GM18907 (cell line): ENCODE data around the gene MAD1L1.

Source experiments
- ATAC-seq: cut with Tn5 transposase; IDR thresholded peaks from one replicate; pipeline ENCODE4 v1.9.1; 2021; ENCODE audit warnings: mild to moderate bottlenecking, moderate library complexity; ENCODE audit not compliant: unreplicated experiment

Gene MAD1L1

DNA sequence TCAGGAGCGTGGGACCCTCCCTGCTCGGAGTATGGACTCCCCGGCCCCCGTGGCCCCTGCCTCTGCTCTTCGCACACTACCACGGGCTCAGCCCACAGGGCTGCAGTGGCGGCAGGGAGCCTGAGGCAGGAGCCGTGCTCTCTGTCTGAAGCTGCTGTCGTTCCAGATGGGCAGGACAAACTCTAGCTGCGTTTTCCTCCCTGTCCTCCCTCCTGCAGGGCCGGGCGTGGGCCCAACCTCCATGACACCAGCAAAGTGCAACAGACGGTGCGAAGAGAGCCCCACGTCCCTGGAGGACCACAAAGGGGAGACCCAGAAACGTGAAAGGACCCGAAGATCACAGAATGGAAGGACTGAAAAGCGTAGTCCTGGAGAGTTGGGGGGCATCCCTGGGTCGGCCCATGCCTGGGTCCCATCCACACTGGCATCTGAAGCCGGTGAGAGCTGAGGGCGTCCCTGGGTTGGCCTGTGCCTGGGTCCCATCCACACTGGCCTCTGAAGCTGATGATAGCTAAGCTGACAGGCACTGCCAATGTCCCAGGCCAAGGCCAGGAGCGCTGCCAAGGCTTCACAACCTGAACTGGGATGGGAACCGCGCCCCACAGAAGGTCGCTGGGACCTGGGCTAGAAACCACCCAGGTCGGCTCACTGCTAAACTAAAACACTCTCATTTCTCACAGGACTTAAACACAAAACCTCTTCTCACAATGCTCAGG is 267.0 kb downstream of the MAD1L1 start:
- ATAC-seq, result no peak

DNA sequence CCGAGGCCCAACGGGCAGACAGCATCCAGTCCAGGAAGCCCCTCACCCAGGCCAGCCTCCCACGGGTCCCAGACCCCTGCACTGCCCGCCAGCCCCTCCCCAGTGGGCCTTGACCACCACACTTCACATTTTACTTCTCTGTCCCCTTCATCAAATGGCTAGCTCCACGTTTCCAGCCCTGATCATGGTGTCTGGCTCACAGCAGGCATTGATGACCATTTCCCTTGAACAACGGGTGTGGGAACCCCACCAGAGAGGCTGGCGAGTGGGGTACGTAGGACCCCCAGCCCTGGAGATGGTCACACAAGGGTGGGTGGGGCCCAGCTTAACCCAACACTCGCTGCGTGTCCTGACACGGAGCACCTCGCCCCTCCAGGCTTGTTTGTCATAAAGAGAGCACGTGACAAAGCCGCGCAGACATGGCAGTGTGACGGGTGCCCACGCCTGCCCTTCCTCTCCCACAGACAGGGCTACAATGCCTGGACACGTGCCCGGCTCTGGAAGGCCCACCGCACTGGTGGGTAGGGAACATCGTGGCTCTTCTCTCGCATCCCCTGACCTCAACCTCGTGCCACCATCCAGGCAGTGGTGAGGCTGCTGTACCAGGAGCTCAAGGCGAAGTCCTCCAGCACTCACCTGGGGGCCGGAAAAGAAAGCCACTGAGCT is 267.7 kb downstream of the MAD1L1 start:
- ATAC-seq, result no peak

DNA sequence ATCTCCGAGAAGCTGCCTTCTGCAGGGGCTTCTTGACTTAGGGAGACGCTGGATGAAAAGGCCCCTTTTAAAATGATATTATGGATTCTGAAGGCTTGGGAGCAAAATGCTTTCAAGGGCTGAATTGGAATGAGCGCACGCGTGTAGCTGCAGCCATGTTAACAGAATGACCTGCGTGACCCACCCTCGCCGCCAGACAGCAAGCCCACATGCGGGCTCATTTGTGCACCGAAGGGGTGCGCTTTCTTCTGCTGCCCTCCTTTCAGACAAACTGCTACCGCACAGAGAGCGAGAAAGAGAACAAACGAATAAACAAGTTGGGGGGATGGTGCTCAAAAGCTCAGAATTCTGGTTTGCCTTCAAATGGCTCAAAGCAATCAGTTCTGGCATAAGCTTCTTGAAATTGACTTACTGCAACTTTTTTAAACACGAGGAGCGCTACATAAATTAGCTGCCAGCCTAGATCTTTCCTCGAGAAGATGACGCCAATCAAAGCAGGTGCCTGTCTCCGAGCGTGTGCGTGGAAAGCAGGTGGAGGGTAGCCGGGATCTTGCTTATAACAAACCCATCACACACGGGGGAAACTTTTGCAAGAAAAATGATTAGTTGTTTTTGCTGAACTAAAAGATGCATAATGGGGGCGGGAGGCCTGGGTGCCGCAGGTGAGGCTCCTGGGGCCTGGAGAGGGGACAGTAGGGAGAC is 268.4 kb downstream of the MAD1L1 start:
- no peak for ATAC-seq

DNA sequence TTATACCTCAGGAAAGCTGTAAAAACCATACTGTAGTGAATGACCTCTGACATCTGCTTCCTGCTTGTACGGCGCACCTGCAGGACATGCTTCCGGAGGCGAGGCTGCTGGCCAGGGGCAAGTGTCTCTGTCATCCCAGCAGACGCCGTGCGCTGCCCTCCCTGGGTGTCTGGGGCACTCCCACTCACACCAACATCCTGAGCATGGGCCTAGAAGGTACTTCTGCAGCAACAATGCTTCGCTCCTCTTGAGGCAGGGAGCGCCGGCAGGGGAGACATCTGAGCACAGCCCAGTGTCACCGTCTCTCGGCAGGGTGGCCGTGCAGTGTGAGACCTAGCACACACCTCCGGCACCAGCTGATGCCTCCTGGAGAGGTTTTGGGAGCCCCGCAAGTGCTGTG is 269.2 kb downstream of the MAD1L1 start:
- ATAC-seq, result no peak

DNA sequence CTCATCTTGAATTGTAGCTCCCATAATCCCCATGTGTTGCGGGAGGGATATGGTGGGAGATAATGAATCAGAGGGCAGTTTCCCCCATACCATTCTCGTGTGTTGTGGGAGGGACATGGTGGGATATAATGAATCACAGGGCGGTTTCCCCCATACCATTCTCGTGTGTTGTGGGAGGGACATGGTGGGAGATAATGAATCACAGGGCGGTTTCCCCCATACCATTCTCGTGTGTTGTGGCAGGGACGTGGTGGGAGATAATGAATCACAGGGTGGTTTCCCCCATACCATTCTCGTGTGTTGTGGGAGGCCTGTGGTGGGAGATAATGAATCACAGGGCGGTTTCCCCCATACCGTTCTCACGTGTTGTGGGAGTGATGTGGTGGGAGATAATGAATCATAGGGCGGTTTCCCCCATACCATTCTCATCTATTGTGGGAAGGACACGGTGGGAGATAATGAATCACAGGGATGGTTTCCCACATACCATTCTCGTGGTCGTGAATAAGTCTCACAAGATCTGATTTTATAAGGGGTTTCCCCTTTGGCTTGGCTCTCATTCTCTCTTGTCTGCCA is 271.0 kb downstream of the MAD1L1 start:
- no peak for ATAC-seq

DNA sequence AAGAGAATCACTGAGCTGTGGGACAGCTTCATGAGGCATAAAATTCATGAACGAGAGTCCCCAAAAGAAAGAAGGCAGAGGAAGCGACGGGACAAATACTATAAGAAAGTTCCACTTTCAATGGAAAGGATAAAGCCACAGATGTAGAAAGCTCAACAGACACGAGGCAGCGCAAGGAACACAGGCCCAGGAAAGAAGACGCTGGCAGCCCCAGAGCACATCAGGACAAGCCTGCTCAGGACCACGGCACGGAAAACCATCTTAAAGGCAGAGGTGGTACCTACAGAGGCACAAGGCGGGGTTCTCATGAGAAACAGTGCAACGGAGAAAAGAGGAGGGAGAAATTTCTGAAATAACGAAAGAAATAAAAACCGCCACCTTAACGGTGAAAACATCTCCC is 273.4 kb downstream of the MAD1L1 start:
- ATAC-seq, result no peak

DNA sequence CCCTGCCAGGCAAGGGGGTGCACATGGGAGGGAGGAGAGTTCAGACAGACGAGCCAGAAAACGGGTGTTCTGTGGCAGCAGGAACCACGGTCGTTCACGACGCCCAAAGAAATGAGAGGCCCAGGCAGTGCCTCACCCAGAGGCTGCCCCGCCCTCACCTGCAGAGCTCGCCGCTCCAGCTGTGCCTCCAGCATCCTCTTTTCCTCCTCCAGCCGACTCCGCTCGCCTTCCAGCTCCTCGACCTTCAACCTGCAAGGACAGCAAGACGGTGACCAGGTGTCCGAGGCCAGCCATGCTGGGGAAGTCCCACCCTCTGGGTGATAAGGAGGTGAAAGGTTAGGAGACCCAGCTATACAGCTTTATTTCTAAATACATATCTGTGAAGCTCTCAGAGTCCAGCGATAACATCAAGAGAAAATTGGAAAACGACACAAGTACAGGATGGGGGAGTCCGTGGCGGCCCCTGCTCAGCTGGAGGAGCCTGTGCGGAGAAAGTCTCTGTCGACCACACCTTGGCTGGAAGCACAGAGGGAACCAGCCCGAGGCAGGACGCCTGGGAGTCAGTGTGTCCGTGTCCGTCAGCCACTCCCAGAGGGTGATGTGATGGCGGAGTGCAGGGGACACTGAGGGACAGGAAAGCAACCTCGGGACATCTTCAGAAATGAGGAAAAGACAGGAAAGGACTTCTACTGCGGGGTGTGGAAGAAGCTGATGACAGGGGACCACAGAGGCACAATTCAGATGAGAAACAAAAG is 275.1 kb downstream of the MAD1L1 start:
- no peak for ATAC-seq

DNA sequence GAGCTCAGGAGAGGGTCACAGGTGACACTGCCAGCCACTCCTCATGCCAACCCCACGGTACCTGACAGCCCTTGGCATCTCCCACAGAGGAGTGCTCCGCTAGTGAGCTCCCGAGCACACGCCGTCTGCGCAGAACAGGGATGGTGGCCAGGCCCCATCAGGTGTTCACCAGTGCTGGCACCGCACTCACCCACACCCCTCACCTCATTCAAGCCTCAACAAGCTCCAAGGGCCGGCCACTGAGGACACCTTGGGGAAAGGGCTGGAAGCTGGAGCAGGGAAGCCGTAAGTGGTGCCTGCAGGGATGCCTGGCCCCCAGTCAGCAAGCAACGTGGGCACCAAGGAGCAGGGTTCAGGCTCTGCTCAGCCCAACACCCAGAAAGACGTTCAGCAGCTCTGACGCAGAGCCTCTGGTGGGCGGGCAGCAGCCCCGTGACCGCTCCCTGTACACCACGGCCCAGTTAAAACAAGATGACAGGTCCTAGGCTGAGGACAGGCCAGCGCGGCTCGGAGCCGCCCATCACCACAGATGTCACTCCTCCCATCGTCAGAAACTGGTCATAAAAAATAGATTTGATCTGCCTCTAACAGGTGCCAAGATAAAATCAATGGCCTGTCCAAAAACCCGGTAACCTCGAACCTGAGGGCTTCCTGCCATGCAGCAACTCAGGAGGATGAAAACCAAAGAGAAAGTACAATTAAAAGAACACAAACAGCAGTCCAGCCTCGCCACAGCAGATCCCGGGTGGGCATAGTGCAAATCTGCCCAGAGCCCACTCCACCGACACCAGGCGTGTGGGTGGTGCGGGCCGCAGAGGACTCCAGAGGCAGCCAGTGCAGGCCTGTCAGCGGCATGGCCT is 275.9 kb downstream of the MAD1L1 start:
- no peak for ATAC-seq

DNA sequence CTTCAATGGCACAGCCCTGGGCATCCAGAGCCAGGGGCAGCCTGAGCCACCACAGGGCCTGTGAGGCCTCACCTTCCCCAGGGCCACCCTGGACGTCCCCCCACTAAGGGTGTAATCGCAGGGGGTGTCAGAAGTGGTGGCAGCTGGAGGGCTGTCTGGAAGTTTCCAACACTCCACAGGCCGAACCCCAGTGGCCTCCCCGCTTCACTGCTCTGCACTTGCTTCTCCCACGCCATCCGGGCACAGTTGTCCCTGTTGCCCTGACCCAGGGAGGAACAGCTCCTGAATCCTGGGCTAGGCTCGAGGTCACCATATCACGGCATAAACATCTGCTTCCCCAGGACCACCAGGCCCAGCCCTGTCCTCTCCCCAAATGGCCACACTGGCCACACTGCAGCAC is 276.6 kb downstream of the MAD1L1 start:
- ATAC-seq, result no peak

DNA sequence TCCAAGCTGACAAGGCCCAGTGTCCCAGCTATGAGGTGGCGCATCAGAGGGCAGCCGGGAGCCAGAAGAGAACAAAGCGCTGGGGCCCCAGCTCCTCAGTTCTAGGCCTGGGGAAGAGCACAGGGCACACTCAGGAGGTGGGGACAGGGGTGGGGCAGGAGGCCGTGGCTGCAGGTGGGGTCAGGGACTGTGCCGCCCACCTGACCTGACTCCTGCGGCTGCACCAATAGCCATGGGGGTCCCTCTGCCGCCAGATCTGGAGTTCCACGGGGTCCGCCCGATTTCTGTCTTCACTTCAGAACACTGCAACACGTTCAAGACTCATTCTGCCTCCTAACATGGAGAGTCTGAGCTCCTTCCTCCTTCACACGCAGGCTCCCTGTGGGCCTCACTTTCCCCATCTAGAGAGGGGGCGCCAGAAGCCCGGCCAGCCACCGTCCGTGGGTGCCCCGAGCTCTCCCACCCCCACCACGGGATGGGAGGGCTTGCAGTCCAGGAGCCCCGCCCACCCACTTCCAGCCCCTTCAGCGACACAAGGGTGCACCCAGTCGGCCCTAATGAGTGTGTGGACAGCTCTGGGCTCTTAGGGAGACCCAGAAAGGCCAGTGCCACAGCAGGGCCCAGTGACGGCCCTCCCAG is 278.3 kb downstream of the MAD1L1 start:
- no peak for ATAC-seq

DNA sequence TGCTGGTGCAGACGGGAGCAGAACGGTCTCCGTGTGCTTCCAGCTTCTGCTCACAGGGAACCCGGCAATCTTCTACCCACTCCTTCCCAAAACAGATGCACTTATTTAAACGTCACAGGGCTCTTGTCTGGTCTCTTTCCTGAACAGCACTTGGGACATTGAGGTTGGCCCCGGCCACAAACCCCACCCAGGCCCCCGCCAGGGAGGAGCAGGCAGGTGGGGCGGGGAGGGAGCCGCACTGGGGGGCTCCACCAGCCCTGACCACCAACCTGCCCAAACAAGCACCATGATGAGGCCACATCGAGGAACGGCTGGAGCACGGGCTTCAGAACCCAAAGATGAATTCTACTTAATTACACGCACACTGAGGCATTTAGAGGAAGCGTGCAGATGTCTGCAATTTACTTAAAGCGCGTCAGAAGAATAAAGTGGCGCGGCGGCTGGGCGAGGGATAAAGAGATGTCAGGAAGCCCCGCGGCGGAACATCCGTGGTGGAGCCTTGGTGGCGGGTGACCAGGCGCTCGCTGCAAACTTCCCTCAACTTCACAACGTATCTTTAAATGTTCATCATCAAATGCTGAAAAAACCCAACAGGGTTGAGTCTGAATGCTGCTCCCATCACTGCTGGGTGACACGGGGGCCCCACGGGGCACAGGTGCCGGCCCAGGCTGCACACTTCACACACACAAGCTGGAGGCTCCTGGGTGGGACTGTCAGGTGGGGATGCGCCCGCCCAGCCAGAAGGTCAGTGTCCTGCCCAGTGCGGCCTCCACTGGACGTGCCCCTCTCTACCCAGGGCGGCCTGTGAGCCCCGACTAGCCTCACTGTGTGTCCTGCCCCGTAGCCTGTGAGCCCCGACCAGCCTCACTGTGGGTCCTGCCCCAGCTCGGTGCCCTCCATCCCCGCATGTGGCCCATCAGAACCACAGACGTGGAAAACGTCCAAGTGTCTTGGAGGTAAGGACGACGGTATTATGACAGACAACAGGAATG is 279.2 kb downstream of the MAD1L1 start:
- ATAC-seq, result no peak

DNA sequence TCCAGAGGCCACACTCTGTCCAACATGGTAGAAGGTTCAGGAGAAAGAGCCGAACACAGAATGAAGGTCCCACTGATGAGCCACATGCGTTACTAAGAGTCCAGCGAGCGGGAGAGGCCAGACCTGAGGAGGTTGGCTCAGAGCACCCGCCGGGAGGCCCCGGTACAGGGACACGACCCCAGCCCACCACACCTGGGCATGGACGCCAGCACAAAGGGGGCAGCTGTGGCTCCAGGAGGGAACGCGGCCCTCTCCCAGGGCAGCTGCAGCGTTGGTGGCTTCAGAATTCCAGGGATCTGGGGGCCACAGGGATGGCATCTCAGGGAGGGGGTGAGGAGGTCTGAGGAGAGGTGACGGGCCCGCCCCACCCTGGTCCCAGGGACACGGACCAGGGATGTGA is 280.0 kb downstream of the MAD1L1 start:
- ATAC-seq, result no peak

DNA sequence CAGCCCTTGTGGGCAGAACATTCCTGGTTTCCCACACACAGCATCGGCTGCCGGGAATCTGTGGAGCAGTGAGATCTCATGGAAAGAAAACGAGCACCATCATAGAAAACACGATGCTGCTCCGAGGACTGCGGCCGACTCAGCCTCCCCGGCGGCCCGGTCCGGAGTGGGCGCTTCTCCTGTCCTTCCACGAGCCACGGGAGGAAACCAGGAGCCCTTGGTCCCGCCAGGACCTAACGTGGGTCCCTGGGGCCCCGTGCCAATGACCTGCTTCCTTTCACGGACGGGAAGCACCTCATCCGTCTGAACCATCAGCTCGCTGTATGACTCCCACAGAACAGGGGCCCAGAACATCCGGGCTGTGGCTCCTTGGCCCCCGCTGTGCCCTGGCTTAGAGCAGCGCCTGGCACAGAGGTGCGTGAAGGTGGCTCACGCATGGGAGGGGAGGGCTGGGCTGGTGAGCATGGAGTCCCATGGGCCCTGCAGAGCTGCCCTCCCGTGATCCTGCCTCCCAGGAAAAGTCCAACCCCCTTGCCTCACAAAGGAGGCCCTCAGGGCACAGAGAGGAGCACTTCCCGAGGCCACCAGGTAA is 280.5 kb downstream of the MAD1L1 start:
- no peak for ATAC-seq

DNA sequence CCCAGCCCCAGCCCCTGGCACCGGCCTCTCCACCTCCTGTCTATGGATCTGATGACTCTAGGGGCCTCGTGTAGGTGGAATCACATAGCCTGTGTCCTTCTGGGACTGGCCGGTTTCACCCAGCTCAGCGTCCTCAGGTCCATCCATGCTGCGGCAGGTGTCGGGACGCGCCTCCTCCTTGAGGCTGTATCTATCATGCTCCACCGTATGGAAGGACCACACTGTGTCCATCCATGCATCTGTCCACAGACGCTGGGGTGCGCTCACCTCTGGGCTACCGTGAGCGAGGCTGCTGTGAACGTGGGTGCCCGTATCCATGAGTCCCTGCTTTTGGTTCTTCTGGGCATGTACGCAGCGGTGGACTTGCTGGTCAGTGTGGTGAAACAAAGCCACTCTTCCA is 281.1 kb downstream of the MAD1L1 start:
- no peak for ATAC-seq

DNA sequence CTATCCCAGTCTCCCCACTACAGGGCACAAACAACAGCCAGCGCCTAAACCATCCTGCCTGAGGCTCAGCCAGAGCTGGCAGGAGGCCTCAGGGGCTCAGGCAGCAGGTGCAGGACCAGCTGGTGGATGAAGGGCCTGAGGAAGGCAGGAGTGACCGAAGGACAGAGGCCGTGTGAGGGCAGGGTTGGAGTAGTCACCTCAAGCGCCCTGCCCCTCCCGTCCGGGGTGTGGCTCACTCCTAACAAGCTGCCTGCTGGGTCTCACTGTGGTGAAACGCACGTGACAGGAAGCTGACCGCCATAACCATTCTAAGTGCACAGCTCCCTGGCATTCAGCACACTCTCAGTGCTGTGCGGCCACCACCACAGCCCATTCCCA is 281.6 kb downstream of the MAD1L1 start:
- no peak for ATAC-seq

DNA sequence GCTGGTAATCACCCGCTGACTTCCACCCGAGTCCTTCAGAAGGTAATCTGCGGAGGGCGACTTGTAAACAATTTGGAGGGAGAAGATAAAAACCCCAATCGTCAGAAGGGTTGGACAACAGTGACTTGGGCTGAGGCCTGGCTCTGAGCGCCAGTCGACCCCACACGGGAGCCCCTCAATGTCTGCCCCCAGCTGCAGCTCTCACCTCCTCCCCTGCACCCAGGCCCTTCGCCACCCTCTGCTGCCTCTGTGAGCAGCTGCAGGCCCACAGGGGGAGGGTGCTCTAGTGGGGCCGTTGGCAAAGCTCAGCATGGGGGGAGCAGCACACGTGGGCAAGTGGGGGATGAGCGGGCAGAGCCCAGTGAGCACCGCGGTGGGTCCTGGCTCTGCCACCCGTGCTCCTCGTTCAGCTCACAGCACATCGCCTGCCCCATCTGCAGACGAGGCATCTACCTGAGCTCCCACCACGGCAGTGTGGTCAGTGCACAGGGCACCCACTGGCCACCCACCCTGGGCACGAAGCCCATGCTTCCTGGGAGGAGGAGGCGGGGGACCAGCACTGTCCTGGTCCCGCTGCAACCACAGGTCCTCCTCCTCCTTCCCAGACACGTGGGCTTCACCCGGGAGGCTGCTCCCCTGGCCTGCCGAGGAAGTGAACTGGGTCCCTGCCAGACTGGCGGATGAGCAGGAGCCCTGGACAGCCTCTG is 282.1 kb downstream of the MAD1L1 start:
- no peak for ATAC-seq

DNA sequence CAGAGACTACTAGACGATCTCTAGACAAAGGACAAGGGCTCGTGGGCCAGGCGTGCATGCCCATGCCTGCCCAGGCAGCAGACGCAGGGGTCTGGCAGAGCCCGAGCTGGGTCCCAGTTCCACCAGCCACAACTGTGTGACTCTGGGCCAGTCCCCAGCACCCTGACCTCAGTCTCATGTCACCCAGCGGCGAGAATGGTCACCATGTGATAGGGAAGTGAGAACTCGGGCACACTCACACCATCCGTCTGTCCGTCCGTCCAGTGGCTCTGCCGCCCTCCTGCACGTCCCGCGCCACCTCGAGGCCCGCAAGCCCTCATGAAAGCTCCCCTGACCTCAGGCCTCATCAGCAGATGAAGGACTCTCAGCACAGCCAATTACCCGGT is 282.7 kb downstream of the MAD1L1 start:
- no peak for ATAC-seq

DNA sequence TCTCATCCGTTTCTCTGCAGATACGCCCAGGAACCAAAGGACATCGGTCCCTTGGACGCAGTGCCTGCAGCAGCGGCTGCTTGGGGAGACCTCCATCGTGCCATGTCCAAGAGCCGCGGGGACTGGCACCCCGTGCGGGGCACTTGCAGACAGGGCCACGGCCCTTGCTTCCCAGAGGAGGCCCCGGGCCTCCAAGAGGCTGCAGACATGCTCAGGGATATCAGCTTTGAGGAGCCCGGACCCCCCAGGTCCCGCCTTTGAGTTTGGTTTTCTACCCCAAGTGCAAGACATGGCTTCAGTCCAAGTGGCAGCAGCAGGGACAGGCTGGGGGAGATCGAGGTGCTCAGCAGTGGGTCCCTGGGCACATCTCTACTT is 283.1 kb downstream of the MAD1L1 start:
- no peak for ATAC-seq
